Esophagus muscularis mucosa (tissue), 4 donors: ENCODE measurements around the gene MRGPRD.

Experiments used
- EP300 ChIP-seq: sonication (generic); formaldehyde crosslinking; IDR thresholded peaks from one replicate; pipeline ENCODE4 v1.6.1; 2017; ENCODE audit warnings: antibody characterized with exemption
- POLR2A ChIP-seq: fragments of 450-650 bp; IDR thresholded peaks from one replicate; pipeline ENCODE4 v1.6.1; 2017; ENCODE audit warnings: antibody characterized with exemption, moderate library complexity, mild to moderate bottlenecking, low read depth
- POLR2AphosphoS5 ChIP-seq, 2 donors: sonication (generic); formaldehyde crosslinking; IDR thresholded peaks; one replicate each; pipeline ENCODE4 v1.6.1; 2017; ENCODE audit warnings: antibody characterized with exemption in 2 of 2
- TF ChIP-seq, protein P1 (sequence below), 3 experiments: fragments of 200-600 bp in 2 of 3; fragments of 450-650 bp in 1 of 3; sonication (generic) in 2 of 3; IDR thresholded peaks; one replicate each; pipeline ENCODE4 v1.5.1; 2017 to 2019; ENCODE audit warnings: antibody characterized with exemption in 3 of 3, mild to moderate bottlenecking in 2 of 3, moderate library complexity in 1 of 3

DNA sequence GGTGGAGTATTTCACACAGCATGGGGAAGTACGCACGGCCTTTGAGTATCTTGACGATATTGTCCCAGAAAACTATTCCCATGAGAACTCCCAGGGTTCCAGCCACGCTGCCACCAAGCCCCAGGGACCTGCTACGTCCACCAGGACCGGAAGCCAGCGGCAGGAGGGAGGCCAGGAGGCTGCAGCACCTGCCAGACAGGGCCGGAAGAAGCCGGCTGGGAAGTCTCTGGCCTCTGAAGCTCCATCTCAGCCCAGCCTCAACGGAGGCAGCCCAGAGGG lies 44.5 kb downstream of the MRGPRD start:
- TF ChIP-seq, protein P1, sequence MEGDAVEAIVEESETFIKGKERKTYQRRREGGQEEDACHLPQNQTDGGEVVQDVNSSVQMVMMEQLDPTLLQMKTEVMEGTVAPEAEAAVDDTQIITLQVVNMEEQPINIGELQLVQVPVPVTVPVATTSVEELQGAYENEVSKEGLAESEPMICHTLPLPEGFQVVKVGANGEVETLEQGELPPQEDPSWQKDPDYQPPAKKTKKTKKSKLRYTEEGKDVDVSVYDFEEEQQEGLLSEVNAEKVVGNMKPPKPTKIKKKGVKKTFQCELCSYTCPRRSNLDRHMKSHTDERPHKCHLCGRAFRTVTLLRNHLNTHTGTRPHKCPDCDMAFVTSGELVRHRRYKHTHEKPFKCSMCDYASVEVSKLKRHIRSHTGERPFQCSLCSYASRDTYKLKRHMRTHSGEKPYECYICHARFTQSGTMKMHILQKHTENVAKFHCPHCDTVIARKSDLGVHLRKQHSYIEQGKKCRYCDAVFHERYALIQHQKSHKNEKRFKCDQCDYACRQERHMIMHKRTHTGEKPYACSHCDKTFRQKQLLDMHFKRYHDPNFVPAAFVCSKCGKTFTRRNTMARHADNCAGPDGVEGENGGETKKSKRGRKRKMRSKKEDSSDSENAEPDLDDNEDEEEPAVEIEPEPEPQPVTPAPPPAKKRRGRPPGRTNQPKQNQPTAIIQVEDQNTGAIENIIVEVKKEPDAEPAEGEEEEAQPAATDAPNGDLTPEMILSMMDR (IDR thresholded peaks at IDR 0.05), result no peak
- no peak for TF ChIP-seq POLR2AphosphoS5 (IDR thresholded peaks at IDR 0.05)
- no peak for TF ChIP-seq POLR2A
- no peak for TF ChIP-seq EP300
